Lower leg skin (tissue), 4 donors: ENCODE results near the gene ABCE1. TPM values are rescaled to one million over a fixed set of nuclear protein-coding genes. Genes with fewer than 3 reads are reported as not detected.

Source experiments
- DNase-seq, 2 donors: peaks; one replicate each; pipeline ENCODE4 v3.0.0-alpha.2; 2019; ENCODE audit warnings: low spot score in 2 of 2
- H3K4me3 ChIP-seq: fragments of 200-600 bp; sonication (generic); 2 replicates; pipeline ENCODE4 v1.5.1; 2017; ENCODE audit warnings: mild to moderate bottlenecking, low read depth; ENCODE audit not compliant: poor library complexity, severe bottlenecking
- CTCF ChIP-seq, 3 donors: fragments of 450-650 bp; IDR thresholded peaks; one replicate each; pipeline ENCODE4 v1.5.1; 2016; ENCODE audit warnings: antibody characterized with exemption in 3 of 3, mild to moderate bottlenecking in 3 of 3, moderate library complexity in 2 of 3
- POLR2A ChIP-seq, 2 donors: fragments of 450-650 bp; IDR thresholded peaks; one replicate each; pipeline ENCODE4 v1.6.1; 2016 to 2017; ENCODE audit warnings: antibody characterized with exemption in 2 of 2, mild to moderate bottlenecking in 1 of 2, moderate library complexity in 1 of 2
- WGBS, 2 donors: methylation state at CpG; one replicate each; pipeline ENCODE4 v1.1.5; 2018; 5-methylcytosine and 5-hydroxymethylcytosine counted together
- intact Hi-C: fragments of 100-400 bp; cut with DNase I; formaldehyde crosslinking; loops from one replicate; pipeline ENCODE4 v1.15.0; 2023; ENCODE audit warnings: low total_unique reads
- total RNA-seq, 4 donors: library from RNA; depleted of rRNA; stranded (reverse); fragments of >200 nt; gene quantifications; one replicate each; pipeline ENCODE4 v1.1.0, GENCODE V29; 2016

The ABCE1 gene
- total RNA-seq, 4 donors from 2014 or later: 55.7 to 71.1 (median 57.8) TPM

GRCh38 chr4:145170223-145170622 is 72.1 kb downstream of the ABCE1 start:
- TF ChIP-seq CTCF (IDR thresholded peaks at IDR 0.05) (no peak), POLR2A (IDR thresholded peaks at IDR 0.05) (no peak)

GRCh38 chr4:145171911-145172310 is 73.8 kb downstream of the ABCE1 start:
- H3K4me3 ChIP-seq: no peak overlapping the region
- intact Hi-C loops: no loop called here
- no peak for DNase-seq
- TF ChIP-seq POLR2A (IDR thresholded peaks at IDR 0.05): no peak
- no peak for TF ChIP-seq CTCF (IDR thresholded peaks at IDR 0.05)
- 83 to 91% methylated on average over 1 of the region's 1 CpG for WGBS, 2 donors

More at GRCh38 chr4:145170223-145170622, 72.1 kb downstream of the ABCE1 start:
- no peak for DNase-seq
- WGBS, 2 donors: 86 to 96% methylated on average over 1 of the region's 1 CpG
- intact Hi-C loops: no loop called here
- H3K4me3 ChIP-seq: no peak overlapping the region

- no peak for TF ChIP-seq POLR2A (IDR thresholded peaks at IDR 0.05)
- TF ChIP-seq CTCF (IDR thresholded peaks at IDR 0.05): no peak
- intact Hi-C loops: no loop called here
- no peak for DNase-seq
- 54 to 57% methylated on average over 9 of the region's 9 CpGs for WGBS, 2 donors
- no peak overlapping the region for H3K4me3 ChIP-seq
Measured at GRCh38 chr4:145176641-145177432, 78.7 kb downstream of the ABCE1 start.

GRCh38 chr4:145177511-145177905 is 79.4 kb downstream of the ABCE1 start:
- intact Hi-C loops: no loop called here
- H3K4me3 ChIP-seq: no peak overlapping the region
- DNase-seq: no peak
- no peak for TF ChIP-seq POLR2A (IDR thresholded peaks at IDR 0.05)
- no peak for TF ChIP-seq CTCF (IDR thresholded peaks at IDR 0.05)
- WGBS, 2 donors: 9% methylated on average over 4 of the region's 4 CpGs

GRCh38 chr4:145177906-145178538 is 79.9 kb downstream of the ABCE1 start:
- DNase-seq: no peak
- intact Hi-C loops: no loop called here
- WGBS, 2 donors: 19 to 21% methylated on average over 9 of the region's 9 CpGs
- no peak overlapping the region for H3K4me3 ChIP-seq
- TF ChIP-seq CTCF (IDR thresholded peaks at IDR 0.05) (no peak), POLR2A (IDR thresholded peaks at IDR 0.05) (no peak)
